Measurements from ENCODE around the gene ZNF778. TPM values are rescaled to one million over a fixed set of nuclear protein-coding genes. Genes with fewer than 3 reads are reported as not detected.

Gene ZNF778
- polyA plus RNA-seq, 2 of the 4 experiments (the other 2 are of a cell fraction), result 7.0 to 9.5 TPM

- no peak for TF ChIP-seq HMGXB4 (CRISPR knock-in tag; IDR thresholded peaks at IDR 0.05; ENCODE audit: borderline replicate concordance)
- TF ChIP-seq NR3C1 (IDR thresholded peaks at IDR 0.05), result no peak
- no peak for TF ChIP-seq ZFP36 (IDR thresholded peaks at IDR 0.05; ENCODE audit: borderline replicate concordance, partially characterized antibody)
Observed at GRCh38 chr16:89277049-89277448, 59.5 kb downstream of the ZNF778 start (continued).

GRCh38 chr16:89277641-89278341, 60.3 kb downstream of the ZNF778 start:
- POLR2A ChIA-PET, result no interaction called here
- FAIRE-seq (no peak), DNase-seq (ENCODE audit: low read depth in 1 of 2, low spot score in 1 of 2) (no peak), ATAC-seq (no peak)
- CTCF ChIA-PET, result interaction anchor here (1.2 to 9.1 kb wide), 3 partner anchors 14 to 111 kb away, joined by 3 to 80 read pairs (median 4); no protein-coding TSS in a partner anchor
- Histone ChIP-seq H3K27ac (no peak overlapping the region), H3K4me3 (no peak overlapping the region), H3K4me2 (no peak overlapping the region), H3K4me1 (no peaks in the 10 kb centered on the region), H3K9me3 (no peaks in the 10 kb centered on the region)
- WGBS (ENCODE audit: missing lambda C conversion rate), result 93% methylated on average over 24 of the region's 33 CpGs
- TF ChIP-seq ZNF302 (CRISPR knock-in tag; IDR thresholded peaks at IDR 0.05) (no peak), MAFK (IDR thresholded peaks at IDR 0.05; ENCODE audit: partially characterized antibody) (no peak), EHMT2 (IDR thresholded peaks at IDR 0.05; ENCODE audit: low read depth) (no peak), HEYL (CRISPR knock-in tag; IDR thresholded peaks at IDR 0.05) (no peak), HES2 (IDR thresholded peaks at IDR 0.05) (no peak), HOXA7 (CRISPR knock-in tag; IDR thresholded peaks at IDR 0.05) (no peak), CHD2 (IDR thresholded peaks at IDR 0.05; ENCODE audit: low read length, partially characterized antibody) (no peak), JUNB (IDR thresholded peaks at IDR 0.05) (no peak), USF2 (IDR thresholded peaks at IDR 0.05) (no peak), KDM1A (IDR thresholded peaks at IDR 0.05; ENCODE audit: low read depth) (no peak)

GRCh38 chr16:89278441-89279240, 61.1 kb downstream of the ZNF778 start:
- TF ChIP-seq MAZ (IDR thresholded peaks at IDR 0.05; ENCODE audit: borderline replicate concordance, low read depth, low read length) (no peak), CTCF (IDR thresholded peaks at IDR 0.05) (no peak), KDM1A (IDR thresholded peaks at IDR 0.05; ENCODE audit: low read depth) (no peak), SREBF2 (IDR thresholded peaks at IDR 0.05) (no peak), RFX5 (IDR thresholded peaks at IDR 0.05) (no peak)

More at GRCh38 chr16:89278441-89279240, 61.1 kb downstream of the ZNF778 start:
- no peaks in the 10 kb centered on the region for H3K9me3 ChIP-seq
- 90% methylated on average over 36 of the region's 36 CpGs for WGBS (ENCODE audit: missing lambda C conversion rate)
- no peaks in the 10 kb centered on the region for H3K4me1 ChIP-seq
- DNase-seq (ENCODE audit: low read depth in 1 of 2, low spot score in 1 of 2) (no peak), ATAC-seq (no peak), FAIRE-seq (no peak)
- ChIA-PET CTCF (interaction anchor here (1.4 to 9.1 kb wide), 2 partner anchors 13 to 14 kb away, joined by 4 to 80 read pairs; no protein-coding TSS in a partner anchor), POLR2A (no interaction called here)
- no peak overlapping the region for H3K27ac ChIP-seq
- no peak overlapping the region for H3K4me3 ChIP-seq
- no peak overlapping the region for H3K4me2 ChIP-seq
